ENCODE data around the gene GRK5.

GRK5 gene

DNA sequence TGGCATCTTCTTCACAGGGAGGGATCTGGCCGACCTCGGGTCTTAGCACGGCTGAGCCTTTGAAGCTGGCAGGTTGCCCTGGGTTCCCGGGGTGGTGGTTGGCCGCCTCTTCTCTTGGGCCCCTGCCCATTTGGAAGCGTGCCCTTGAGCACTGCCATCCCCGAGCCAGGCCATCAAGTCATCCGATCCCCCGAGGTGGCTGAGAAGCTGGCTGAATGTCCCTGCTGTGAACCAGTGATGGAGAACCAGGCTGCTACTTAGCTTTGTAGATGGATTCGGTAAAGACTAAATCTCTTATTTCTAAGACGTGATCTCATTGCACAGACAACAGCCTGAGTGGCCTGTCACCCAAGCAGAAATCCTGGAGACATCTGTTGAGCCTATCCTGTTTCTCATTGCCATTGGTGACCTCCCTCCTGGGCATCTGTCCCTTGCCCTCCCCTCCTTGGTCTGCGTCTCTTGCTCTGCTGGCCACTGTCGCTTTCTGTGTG lies 74.3 kb downstream of the GRK5 start:
- ChIA-PET POLR2A (ENCODE audit: low non-redundant PET) (no interaction called here), CTCF (no interaction called here)
- TF ChIP-seq, protein P1, sequence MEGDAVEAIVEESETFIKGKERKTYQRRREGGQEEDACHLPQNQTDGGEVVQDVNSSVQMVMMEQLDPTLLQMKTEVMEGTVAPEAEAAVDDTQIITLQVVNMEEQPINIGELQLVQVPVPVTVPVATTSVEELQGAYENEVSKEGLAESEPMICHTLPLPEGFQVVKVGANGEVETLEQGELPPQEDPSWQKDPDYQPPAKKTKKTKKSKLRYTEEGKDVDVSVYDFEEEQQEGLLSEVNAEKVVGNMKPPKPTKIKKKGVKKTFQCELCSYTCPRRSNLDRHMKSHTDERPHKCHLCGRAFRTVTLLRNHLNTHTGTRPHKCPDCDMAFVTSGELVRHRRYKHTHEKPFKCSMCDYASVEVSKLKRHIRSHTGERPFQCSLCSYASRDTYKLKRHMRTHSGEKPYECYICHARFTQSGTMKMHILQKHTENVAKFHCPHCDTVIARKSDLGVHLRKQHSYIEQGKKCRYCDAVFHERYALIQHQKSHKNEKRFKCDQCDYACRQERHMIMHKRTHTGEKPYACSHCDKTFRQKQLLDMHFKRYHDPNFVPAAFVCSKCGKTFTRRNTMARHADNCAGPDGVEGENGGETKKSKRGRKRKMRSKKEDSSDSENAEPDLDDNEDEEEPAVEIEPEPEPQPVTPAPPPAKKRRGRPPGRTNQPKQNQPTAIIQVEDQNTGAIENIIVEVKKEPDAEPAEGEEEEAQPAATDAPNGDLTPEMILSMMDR (conservative IDR thresholded peaks at IDR 0.05; ENCODE audit: low read depth) = no peak
- DNase-seq (ENCODE audit: low spot score) = no peak
- H3K27ac ChIP-seq = no peak overlapping the region

DNA sequence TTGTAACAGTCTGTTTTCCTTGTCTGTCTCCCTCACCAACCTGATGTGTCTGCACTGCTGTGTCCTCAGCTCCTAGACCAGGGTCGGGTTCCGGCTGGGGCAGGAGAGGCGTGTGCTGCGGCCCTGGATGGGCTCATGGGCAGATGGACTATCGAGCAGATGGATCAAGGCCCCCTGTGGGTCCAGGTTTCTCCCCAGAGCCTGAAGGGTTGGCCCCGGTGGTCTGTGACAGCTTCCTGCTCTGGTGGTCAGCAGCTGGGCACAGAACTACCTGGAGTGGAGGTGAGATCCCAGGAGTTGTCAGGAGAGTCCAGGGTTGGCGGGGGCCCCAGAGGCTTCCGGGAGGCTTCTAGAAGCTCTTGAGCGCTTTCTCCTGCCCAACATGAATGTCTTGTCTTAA lies 75.1 kb downstream of the GRK5 start:
- H3K27ac ChIP-seq = no peak overlapping the region
- POLR2A ChIA-PET (ENCODE audit: low non-redundant PET) = no interaction called here
- CTCF ChIA-PET = interaction anchor here (0.7 to 0.8 kb wide), 2 partner anchors 11 to 26 kb away, joined by 3 read pairs; no protein-coding TSS in a partner anchor
- TF ChIP-seq, protein P1 (conservative IDR thresholded peaks at IDR 0.05; ENCODE audit: low read depth) = no peak
- DNase-seq (ENCODE audit: low spot score) = no peak

DNA sequence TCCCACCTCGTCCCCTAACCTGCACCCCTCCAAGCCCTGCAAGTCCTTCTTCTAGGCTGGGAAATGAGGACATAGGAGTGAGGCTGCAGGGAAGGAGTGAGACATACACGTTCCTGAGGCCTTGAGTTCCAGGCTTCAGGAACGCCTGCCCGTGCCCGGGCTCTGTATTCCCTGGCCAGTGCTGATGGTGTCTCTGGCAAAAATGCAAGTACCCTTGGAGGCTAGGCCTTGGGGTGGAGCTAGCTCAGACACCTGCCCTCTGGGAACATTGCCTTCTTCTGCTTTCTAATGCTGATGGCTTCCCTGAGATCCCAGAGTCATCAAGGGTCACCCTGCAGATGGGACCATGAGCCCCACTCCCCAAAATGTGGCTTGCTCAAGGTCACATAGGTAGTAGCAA lies 76.0 kb downstream of the GRK5 start:
- ChIA-PET CTCF (no interaction called here), POLR2A (ENCODE audit: low non-redundant PET) (no interaction called here)
- H3K27ac ChIP-seq = no peak overlapping the region
- TF ChIP-seq, protein P1 (conservative IDR thresholded peaks at IDR 0.05; ENCODE audit: low read depth) = no peak
- DNase-seq (ENCODE audit: low spot score) = no peak

DNA sequence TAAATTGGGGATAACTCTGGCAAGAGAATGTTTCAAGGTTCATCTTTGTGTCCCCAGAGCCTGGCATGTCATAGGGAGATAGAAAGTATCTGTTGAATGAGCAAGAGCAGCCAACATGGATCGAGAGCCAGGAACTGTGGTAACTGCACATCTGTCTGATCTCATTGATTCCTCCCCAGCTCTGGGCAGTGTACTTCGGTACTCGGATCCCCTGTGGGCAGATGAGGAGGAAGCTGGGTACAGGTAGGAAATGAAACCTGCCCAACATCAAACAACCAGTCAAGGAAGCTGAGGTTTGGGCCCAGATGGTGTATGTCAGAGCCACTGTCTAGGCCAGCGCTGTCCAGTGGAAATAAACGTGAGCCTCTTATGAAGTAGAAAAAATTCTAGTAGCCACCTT lies 76.4 kb downstream of the GRK5 start:
- CTCF ChIA-PET = interaction anchor here (0.5 kb wide), 1 partner anchor 77 kb away, joined by 3 read pairs; no protein-coding TSS in a partner anchor
- POLR2A ChIA-PET (ENCODE audit: low non-redundant PET) = no interaction called here
- TF ChIP-seq, protein P1 (conservative IDR thresholded peaks at IDR 0.05; ENCODE audit: low read depth) = no peak
- H3K27ac ChIP-seq = no peak overlapping the region
- no peak for DNase-seq (ENCODE audit: low spot score)

DNA sequence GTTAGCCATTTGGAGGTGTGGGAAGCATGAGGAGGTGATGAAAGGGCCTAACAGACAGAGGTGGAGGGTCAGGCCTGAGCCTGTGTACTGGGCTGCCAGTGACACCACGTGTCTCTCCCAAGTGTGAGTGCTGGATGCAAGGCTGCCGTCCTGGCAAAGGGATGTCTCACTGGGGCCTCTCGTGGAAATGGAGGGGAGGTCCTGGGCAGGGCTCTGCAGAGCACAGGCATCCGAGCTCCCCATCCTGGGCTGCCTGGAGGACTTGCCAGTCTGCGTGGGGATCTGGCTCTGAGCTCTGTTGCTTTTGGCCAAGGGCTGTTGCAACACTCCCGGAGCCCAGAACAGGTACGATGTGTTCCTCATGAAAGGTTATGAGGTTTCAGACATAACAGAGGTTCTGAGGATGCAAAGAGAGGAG lies 77.3 kb downstream of the GRK5 start:
- CTCF ChIA-PET = no interaction called here
- no peak overlapping the region for H3K27ac ChIP-seq
- POLR2A ChIA-PET (ENCODE audit: low non-redundant PET) = no interaction called here
- DNase-seq (ENCODE audit: low spot score) = no peak
- TF ChIP-seq, protein P1 (conservative IDR thresholded peaks at IDR 0.05; ENCODE audit: low read depth) = no peak

DNA sequence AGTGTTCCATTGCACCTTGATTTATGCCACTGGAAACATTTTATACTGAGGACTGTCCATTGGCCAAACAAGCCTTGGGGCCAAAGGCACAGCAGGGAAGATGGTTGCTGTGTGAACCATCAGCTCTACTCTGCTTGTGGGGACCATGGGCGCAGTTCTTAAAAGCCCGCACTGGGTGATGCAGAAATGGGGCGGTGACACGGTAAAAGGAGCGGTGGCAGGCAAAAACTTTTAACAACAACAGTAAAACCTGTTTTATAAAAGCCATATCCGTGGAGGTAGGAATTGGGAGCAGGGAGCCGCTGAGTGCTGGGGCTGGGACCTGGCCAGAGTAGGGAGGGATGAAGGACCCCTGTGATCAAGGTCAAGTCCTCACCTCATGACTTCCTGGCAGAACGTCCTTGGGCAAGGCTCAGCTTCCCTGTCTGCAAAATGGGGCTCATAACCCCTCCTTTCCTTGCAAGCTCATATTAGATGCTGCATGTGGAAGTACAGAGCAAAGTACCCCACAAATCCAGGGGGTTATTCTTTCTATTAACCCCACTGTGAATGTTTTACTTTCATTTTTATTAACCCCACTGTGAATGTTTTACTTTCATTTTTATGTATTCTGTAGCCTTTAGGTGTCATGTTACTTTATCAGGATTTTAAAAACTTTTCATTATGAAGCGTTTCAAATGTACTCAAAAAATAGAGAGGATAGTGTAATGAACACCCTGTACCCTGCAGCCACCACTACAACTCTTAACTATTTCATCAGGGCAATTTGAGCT lies 78.3 kb downstream of the GRK5 start:
- CTCF ChIA-PET = no interaction called here
- no peak for DNase-seq (ENCODE audit: low spot score)
- POLR2A ChIA-PET (ENCODE audit: low non-redundant PET) = no interaction called here
- TF ChIP-seq, protein P1 (conservative IDR thresholded peaks at IDR 0.05; ENCODE audit: low read depth) = no peak
- no peak overlapping the region for H3K27ac ChIP-seq
